HL-60/S4 treated with phorbol 12-myristate 13-acetate at 8.2 ng/mL for 4 days and 3 days (cell line): ENCODE data around the gene ACSF3.
"Not testable (repeated sequence)": the region's sequence is repeated elsewhere in the genome, so short reads cannot be mapped to it uniquely, and the experiment has no call there.

Experiments
- in situ Hi-C: fragments of 300-500 bp; cut with MboI; formaldehyde crosslinking; loops from 2 replicates; pipeline ENCODE4 v1.15.0; 2022; ENCODE audit warnings: low sequenced_read_pairs

Gene ACSF3

DNA sequence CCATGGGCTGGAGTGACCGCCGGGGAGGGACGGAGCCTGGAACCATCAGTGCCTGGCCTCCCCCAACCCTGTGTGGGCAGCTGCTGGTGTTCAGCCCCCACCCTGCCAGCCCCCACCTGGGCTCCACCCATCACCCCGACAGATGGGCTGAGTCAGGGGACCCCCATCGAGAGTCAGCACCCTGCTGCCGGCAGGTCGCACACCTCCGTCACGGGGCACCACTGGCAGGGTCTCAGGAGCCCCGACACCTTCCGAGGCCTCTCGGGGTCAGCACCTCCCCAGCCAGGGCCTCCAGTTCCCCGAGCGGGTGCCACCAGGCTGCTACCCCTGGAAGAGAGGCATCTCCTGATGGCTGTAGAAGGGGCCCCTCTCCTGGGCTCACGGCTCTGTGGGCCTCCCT is 38.3 kb upstream of the ACSF3 start:
- in situ Hi-C loops, result no loop called here

DNA sequence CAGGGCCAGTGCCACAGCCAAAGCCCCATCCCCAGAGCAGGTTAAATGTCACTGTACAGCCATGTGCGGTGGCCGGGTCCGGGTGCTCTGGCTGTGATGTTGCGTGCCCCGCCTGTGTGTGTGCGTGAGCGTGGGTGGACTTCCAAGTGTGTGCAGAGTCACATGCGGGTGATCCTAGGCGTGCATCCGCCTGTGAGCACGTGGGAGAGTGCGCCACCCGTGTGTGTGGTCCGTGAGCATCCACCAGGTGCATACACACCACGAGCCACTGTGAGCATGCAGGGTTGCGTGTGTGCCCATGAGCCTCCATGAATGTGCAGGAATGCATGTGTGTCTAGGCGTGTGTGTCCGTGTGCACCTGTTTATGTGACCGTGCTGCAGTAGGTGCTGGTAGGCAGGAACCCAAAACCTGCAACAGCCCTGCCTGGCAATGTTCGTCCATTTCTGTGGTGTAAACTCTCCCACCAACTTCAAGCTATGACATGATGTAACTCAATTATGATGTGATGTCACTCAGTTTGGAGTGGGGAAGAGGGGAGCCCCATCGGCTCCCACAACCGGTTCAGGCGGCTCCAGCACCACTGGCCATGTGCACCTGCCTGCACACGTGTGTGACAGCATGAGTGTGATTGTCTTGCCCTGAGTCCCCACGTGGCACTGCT is 37.6 kb upstream of the ACSF3 start:
- in situ Hi-C loops, result no loop called here

DNA sequence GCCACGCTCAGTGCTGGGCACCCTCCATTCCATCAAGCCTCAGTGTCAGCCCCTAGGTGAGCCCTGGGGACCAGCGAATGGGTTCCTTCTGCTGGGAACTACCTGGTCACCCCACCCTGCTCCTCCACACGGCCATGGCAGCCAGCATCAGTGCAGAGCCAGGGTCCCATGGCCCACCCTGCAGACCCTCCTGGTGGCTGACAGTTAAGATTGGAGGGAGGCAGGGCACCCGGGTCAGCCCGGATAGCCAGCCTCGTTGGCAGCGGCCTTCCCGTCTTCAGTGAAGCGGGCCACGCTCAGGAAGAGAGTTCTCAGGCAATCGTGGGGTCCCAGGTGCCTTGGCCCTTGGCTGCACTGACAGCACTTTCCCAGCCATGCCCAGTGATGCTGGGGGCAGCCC is 37.1 kb upstream of the ACSF3 start:
- in situ Hi-C loops, result no loop called here

DNA sequence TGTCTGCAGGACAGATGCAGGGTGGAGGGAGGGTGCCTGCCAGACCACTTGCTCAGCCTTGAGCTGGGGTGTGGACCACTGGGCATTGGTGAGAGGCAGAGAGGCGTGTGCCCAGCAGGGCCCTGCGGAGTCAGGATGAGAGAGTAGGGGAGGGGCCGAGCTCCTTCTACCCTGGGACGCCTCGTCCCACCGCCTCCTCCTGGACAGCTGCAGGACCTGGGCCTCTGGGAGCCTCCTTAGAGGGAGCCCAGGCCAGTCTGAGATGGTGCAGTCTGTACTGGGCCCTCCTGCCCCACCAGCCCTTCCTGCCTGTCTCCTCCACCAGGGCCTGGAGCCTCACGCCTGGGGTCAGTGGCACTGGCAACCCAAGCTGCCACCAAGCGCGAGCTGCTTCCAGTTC is 35.9 kb upstream of the ACSF3 start:
- in situ Hi-C loops, result no loop called here

DNA sequence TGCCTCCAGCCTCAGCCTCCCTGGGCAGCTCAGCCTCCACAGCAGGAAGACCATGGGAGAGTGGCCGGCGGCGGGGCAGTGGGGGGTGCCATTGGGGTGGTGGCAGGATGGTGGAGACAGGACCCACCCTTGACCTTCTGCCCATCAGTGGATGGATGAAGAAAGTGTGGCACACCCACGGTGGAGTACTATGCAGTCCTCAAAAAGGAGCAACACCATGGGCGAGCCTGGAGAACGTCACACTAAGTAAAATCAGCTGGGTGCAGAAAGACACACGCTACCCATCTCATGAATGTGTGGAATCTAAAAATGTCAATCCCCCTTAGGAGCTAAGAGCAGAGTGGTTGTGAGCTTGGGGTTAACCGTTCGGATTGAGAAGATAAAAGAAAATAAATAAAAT is 34.8 kb upstream of the ACSF3 start:
- in situ Hi-C loops, result no loop called here

DNA sequence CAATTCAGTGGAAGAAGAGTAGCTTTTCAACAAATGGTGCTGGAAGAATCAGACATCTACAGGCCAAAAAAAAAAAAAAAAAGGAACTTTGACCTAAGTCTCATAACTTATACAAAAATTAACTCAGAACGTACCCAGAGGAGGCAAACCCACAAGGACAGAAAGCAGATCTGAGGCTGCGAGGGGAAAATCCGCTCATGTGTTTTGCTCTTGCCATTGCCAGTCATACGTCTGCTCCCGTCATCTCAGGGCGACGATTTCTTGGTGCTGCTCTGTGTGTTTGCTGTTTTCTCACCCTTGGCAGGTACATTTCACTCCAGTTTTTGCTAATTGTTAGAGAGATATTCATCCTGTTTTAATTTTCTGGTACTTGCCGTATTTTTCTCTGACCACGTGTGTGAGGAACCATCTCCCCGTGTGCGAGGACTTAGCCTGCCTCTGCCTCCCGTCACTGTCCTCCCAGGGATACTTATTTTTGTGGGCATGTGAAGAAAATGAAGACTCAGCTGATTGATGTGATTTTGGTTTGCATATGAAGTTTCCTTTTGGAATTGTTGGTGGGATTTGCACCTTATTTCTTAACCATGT is 33.4 kb upstream of the ACSF3 start:
- in situ Hi-C loops, result no loop called here

DNA sequence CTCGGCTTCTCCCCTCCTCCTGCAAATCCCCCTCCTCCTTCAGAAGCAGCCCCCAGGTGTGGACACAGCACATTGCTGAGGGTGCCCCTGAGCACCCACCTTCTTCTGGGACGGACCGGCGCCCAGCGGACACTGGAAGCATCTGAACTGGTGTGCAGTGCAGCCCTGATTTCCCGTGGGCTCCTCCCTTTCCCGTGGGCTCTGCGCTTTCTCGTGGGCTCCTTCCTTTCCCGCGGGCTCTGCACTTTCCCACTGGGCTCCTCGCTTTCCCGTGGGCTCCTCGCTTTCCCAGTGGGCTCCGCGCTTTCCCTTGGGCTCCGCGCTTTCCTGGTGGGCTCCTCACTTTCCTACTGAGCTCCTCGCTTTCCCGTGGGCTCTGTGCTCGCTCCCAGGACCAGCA is 32.6 kb upstream of the ACSF3 start:
- in situ Hi-C loops, result no loop called here

DNA sequence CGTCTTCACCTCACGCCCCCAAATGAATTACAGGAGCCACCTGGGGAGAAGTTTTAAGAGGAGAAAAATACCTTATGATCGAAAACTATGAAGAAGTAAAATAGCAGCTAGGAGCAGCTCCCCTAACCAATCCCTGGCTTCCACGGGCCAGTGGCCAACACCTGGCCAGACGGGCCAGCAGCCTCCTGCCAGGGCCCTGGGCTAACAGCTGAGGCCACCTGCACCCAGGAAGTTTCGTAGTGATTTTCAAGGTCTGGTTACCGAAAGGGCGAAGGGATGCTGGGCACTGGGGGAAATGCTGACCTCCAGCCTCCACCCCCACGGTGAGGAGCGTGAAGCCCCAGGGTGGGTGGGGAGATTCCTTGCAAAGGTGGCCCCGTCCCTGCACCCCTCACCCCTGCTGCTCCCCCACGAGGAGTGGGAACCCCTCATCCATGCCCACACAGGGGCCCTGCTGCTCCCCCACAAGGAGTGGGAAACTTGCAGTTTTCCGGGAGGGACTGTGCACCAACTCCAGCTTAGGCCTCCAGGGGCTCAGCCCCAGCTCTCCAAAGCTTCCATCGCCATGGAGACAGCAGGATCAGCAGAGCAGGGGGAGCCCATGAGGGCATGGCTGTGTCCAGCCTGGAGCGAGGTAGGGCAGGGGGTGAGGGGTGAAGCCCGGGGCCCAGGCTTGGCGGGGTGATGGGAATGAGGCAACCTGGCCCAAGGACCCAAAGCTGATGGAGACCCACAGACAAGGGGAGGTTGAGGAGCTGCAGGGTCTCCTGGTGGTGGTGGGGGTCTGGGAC is 31.9 kb upstream of the ACSF3 start:
- in situ Hi-C loops, result no loop called here

DNA sequence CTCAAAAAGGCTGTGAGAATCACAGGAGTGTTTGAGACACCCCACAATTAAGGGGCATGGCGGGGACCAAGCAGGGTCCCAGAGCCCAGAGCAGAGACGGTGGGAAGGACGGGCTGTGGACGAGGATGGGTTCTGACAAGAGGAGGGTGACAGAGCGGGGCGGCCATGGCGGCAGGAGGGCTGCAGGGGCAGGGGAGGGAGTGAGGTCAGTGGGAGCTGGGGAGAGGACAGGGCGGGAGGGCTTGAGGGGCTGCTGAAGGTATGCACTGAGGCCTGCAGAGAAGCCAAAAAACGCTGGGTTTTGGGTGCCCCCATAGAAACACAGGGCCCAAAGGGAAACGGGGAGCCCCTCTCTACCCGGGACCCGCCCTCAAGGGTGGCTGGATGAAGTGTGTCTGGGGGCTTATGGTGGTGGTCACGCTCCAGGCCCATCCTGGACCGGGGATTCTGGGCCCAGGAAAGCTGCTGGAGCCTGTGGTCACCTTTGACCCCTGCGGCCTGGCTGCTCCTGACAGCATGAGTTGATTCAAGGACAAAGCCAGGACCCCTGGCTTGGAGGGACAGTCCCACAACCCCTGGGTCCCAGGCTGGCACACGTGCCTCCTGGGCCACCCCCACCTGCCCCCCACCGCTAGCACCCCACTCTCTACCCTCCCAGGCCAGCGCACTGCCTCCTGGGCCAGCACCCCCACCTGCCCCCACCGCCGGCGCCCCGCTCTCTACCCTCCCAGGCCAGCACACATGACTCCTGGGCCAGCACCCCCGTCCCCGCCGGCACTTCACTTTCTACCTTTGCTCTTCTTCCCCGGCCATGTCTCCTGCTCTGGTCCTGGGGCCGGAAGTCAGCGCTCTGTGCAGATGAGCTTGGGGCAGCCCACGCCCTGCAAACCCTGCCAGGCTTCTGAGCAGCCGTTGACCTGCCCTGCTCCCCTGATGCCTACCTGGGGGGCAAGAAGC is 31.0 kb upstream of the ACSF3 start:
- in situ Hi-C loops, result no loop called here

DNA sequence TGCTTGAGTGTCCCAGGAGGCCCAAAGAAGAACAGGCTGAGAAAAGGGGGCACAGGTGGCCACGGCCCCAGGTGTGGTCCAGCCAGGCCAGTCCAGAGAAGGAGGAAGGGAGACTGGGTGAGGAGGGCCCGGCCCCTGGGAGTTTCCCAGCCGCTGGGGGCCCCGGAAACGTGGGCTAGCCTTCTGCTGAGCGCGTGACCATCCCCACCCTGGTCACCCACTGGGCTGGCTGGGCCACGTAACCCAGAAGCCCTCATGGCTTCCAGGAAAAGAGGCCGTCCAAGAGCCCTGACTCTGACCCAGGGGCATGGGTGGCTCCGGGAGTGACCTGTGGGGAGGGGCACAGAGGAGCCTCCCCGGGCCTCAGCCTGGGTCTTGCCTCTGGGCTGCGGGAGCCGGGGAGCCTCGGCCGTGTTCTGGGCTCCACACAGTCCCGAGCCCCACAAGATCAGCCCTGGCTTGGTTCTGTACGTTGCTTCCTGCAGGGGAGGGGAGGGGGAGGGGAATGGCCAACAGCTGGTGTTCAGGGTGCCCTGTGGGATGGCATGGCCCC is 29.8 kb upstream of the ACSF3 start:
- in situ Hi-C loops, result no loop called here

DNA sequence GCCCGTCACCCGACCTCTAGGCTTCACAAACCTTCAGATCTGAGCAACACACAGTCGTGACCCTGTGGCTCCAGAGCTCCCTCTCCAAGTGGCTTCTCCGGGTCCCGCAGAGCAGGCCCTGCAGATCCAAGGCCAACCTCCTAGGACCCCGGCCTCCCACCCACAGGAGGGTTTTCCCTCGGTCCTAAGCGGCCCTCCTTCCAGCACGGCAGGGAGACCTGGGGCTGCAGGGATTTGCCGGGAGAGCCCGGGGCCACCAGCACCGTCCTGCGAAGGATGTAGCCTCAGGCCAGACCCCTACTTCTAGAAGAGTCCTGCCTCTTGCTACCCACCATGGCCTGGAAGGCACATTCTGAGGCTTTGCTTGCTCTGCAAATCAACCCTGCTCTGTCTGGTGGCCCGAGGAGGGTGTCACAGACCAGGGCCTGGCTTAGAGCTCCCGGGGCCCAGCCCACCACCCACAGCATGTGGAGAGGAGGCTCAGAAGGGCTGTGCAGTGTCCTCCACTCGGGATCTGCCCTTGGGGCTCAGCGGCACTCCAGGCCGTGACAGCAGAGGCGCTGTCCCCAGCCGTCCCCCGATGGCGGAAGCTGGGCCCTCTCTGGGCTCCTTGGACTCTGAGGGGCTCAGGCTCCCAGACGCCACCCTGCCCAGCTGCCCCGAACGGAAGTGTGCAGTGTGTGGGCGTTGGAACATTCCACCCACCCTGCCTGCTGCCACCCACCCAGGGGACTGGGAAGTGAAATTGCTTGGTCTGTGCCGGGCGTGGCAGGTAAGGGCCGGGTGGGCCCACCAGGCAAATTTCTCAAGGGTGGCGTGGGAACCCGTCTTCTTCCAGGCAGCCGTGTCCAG is 28.8 kb upstream of the ACSF3 start:
- in situ Hi-C loops, result no loop called here

DNA sequence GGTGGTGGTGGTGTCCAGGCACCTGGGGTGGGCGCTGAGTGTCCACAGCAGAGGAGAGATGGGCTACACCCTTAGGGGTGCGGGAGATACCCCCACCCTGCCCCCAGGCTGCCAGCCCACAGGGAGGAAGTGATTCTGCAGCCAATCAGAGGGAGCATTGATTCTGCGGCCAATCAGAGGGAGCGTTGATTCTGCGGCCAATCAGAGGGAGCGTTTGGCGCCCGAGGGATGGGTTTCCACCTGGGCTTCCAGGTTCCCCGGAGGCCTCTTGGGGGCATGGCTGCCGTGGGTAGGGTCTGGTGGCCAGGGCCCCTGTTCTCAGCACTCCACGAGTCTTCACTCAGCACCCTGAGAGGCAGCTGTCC is 28.2 kb upstream of the ACSF3 start:
- in situ Hi-C loops, result no loop called here

DNA sequence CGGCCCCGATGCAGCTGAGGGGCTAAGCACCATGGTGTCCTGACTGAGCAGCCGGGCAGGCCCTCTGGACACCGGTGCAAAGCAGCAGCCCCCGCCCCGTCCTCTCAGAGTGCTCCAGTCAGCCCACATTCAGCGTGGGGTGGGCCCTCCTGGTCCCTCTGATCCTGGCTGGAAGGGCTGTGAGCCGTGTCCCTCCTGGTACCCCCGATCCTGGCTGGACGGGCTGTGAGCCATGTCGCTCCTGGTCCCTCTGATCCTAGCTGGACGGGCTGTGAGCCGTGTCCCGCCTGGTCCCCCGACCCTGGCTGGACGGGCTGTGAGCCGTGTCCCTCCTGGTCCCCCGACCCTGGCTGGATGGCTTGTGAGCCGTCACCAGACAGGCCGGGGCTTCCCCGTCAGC is 26.9 kb upstream of the ACSF3 start:
- in situ Hi-C loops, result no loop called here

DNA sequence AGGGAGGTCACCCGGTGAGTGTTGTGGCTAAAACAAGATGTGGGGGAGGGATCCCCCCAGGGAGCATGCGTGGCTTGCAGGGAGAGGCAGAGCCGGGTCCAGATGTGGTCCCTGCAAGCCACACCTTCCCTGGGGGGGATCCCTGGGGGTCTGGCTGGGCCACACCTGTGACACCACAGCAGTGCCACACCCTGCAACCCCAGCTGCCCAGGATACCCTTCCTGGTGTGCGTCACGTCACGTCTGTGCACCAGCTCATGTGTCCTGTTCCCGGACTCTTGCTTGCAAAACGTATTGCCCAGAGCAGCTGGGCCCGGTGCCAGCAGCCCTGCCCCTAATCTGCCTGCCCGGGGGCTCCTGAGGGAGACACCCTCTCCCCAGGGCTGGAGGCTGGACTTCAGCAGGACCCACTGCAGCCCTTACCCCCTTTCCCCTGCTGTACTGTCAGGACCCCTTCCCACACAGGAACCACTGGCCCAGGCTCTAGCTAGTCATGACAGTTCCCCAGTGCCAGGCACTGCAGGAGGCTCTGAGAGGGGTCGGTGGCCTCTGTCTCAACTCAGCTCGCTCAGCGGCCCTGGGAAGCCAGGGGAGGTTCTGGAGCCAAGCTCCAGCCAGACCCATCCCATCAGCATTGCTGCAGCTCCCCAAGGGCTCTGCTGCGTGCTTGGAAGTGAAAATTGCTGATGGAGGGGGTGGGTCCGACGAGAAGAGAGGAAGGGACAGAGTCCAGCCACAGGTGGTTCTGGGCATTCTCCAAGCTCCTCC is 25.8 kb upstream of the ACSF3 start:
- in situ Hi-C loops, result no loop called here

DNA sequence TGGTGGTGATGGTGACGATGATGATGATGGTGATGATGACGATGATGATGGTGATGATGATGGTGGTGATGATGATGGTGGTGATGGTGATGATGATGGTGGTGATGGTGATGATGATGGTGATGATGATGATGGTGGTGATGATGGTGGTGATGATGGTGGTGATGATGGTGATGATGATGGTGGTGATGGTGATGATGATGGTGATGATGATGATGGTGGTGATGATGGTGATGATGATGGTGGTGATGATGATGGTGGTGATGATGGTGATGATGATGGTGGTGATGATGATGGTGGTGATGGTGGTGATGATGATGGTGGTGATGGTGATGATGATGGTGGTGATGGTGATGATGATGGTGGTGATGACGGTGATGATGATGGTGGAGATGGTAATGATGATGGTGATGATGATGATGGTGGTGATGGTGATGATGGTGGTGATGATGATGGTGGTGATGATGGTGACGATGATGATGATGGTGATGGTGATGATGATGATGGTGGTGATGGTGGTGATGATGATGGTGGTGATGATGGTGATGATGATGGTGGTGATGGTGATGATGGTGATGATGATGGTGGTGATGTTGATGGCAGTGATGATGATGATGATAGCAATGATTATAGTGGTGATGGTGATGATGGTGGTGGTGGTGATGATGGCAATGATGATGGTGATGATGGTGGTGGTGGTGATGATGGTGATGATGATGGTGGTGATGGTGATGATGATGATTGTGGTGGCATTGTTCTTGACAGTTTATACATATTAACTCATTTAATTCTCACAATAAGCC is 24.6 kb upstream of the ACSF3 start:
- in situ Hi-C loops, result not testable (repeated sequence)

DNA sequence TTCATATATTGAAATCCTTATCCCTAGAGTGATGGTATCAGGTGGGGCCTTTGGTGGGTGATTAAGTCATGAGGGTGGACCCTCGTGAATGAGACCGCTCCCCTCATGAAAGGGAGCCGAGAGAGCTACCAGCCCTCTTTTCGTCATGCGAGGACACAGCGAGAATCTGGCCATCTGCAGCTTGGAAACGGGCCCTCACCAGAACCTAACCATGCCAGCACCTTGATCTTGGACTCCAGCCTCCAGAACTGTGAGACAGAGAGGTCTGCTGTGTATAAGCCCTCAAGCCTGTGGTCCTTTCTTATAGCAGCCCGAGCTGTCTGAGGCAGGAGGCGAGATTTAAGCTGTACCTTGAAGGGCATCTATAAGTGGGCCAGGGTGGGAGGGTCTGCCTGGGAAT is 23.7 kb upstream of the ACSF3 start:
- in situ Hi-C loops, result no loop called here

DNA sequence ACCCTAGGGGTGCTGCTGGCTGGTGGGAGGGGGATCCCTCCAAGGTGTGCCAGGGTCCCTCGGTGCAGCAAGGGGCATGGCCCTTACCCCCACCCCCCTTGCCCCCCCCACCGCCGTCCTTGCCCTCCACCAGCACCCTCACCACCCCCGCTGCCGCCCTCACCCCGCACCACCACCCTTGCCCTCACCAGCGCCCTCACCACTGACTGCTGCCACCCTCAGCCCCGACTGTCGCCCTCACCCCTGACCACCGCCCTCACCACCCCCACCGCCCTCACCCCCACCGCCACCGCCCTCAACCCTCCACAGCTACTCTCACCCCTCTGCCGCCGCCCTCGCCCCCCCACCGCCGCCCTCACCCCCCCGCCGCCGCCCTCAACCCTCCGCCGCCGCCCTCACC is 23.1 kb upstream of the ACSF3 start:
- in situ Hi-C loops, result no loop called here

DNA sequence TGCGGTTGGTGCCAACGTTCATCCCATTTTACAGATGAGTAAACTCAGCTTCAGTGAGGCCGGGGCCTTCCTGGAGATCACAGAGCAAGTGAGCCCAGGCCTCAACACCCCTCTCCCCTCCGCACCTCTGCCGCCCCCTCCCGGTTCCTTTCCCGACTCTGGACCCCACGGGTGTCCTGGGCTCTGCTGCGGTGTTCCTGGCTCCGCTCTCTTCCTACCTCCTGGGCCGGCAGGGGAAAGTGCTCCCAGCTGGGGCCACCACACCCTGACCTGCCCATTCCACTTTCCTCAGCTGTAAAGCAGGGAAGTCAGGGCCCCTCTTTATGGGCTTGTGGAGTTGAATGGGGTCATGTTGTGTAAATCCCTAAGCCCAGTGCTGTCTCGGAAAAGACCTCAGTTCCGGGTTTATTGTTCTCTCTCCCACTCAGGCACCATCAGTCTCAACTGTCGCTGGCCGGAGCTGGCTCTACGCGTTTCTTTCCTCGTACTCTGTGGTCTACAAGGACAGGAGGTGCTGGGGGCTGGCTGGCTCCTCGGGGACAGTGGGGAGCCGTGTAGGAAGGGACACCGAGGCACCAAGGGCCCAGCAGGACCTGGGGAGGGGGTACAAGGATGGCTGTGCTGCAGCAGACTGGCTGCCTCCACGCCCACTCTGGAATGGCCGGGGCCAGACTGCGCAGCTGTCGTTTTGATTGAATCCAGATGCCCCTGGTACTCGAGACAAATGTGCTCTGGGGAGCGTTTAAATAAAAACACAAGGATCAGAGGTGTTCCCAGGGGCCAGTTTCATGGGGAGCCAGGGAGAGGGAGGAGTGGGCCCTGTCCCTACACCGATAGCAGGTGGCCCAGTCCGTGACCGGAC is 21.7 kb upstream of the ACSF3 start:
- in situ Hi-C loops, result no loop called here
